ENCODE data around the gene HDHD5. TPM values are rescaled to one million over a fixed set of nuclear protein-coding genes. Genes with fewer than 3 reads are reported as not detected.

The HDHD5 gene
- total and polyA plus RNA-seq, 10 of the 15 experiments (the other 5 are each of a cell fraction or from before 2014, with no cell fraction given), result 1.7 to 68.0 (median 49.9) TPM

DNA sequence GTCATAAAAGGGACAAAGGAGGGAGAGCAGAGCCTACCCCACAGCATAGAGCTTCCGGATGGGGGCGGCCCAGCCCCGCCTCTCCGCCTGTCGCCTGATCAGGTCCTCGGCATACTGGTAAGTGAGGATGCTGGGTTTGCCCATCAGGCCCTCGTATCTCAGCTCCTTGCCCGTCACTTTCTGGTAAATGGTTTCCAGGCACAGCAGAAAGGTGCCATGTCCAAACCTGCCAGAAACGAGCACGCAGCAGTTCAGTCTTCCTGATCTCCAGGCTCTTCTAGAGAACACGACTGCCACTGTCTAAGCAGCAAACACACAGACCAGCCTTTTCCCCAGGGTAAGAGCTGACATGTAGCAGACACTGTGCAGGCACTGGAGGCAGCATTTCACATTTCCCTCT is 20.6 kb downstream of the HDHD5 start:
- H4K20me1 ChIP-seq (ENCODE audit: control insufficient read depth, insufficient read depth), result no peaks in the 10 kb centered on the region
- no peaks in the 10 kb centered on the region for H3K79me2 ChIP-seq (ENCODE audit: control insufficient read depth, insufficient read depth, low read length)
- in situ Hi-C loops (cut with MboI), result no loop called here
- ChIA-PET POLR2A (no interaction called here), RAD21 (ENCODE audit: unreplicated experiment) (no interaction called here), CTCF (no interaction called here), SMC1A (ENCODE audit: uncharacterized antibody, unreplicated experiment) (no interaction called here)
- H3K9ac ChIP-seq (ENCODE audit: control insufficient read depth, insufficient read depth, low read length), result no peak overlapping the region
- TF ChIP-seq, protein P1, sequence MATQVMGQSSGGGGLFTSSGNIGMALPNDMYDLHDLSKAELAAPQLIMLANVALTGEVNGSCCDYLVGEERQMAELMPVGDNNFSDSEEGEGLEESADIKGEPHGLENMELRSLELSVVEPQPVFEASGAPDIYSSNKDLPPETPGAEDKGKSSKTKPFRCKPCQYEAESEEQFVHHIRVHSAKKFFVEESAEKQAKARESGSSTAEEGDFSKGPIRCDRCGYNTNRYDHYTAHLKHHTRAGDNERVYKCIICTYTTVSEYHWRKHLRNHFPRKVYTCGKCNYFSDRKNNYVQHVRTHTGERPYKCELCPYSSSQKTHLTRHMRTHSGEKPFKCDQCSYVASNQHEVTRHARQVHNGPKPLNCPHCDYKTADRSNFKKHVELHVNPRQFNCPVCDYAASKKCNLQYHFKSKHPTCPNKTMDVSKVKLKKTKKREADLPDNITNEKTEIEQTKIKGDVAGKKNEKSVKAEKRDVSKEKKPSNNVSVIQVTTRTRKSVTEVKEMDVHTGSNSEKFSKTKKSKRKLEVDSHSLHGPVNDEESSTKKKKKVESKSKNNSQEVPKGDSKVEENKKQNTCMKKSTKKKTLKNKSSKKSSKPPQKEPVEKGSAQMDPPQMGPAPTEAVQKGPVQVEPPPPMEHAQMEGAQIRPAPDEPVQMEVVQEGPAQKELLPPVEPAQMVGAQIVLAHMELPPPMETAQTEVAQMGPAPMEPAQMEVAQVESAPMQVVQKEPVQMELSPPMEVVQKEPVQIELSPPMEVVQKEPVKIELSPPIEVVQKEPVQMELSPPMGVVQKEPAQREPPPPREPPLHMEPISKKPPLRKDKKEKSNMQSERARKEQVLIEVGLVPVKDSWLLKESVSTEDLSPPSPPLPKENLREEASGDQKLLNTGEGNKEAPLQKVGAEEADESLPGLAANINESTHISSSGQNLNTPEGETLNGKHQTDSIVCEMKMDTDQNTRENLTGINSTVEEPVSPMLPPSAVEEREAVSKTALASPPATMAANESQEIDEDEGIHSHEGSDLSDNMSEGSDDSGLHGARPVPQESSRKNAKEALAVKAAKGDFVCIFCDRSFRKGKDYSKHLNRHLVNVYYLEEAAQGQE (IDR thresholded peaks at IDR 0.05; ENCODE audit: low read depth, low read length), result no peak
- no peak for TF ChIP-seq JUNB (IDR thresholded peaks at IDR 0.05)
- no peak for TF ChIP-seq ZNF217 (IDR thresholded peaks at IDR 0.05)
- TF ChIP-seq ZNF622 (IDR thresholded peaks at IDR 0.05), result no peak
- TF ChIP-seq NBN (IDR thresholded peaks at IDR 0.05), result no peak
- TF ChIP-seq, protein P2, sequence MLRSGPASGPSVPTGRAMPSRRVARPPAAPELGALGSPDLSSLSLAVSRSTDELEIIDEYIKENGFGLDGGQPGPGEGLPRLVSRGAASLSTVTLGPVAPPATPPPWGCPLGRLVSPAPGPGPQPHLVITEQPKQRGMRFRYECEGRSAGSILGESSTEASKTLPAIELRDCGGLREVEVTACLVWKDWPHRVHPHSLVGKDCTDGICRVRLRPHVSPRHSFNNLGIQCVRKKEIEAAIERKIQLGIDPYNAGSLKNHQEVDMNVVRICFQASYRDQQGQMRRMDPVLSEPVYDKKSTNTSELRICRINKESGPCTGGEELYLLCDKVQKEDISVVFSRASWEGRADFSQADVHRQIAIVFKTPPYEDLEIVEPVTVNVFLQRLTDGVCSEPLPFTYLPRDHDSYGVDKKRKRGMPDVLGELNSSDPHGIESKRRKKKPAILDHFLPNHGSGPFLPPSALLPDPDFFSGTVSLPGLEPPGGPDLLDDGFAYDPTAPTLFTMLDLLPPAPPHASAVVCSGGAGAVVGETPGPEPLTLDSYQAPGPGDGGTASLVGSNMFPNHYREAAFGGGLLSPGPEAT (IDR thresholded peaks at IDR 0.05; ENCODE audit: low read depth), result no peak
- TF ChIP-seq, protein P3, sequence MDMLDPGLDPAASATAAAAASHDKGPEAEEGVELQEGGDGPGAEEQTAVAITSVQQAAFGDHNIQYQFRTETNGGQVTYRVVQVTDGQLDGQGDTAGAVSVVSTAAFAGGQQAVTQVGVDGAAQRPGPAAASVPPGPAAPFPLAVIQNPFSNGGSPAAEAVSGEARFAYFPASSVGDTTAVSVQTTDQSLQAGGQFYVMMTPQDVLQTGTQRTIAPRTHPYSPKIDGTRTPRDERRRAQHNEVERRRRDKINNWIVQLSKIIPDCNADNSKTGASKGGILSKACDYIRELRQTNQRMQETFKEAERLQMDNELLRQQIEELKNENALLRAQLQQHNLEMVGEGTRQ (IDR thresholded peaks at IDR 0.05; ENCODE audit: borderline replicate concordance, low read depth, low read length), result no peak
- no peak for TF ChIP-seq ETV6 (conservative IDR thresholded peaks at IDR 0.05 in 1 of 2, IDR thresholded peaks at IDR 0.05 in 1 of 2; ENCODE audit: borderline replicate concordance in 1 of 2, low read depth in 1 of 2)
- no peak for TF ChIP-seq CBFB (IDR thresholded peaks at IDR 0.05; ENCODE audit: low read depth)
- TF ChIP-seq, protein P4, sequence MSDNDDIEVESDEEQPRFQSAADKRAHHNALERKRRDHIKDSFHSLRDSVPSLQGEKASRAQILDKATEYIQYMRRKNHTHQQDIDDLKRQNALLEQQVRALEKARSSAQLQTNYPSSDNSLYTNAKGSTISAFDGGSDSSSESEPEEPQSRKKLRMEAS (IDR thresholded peaks at IDR 0.05; ENCODE audit: low read depth, low read length), result no peak
- TF ChIP-seq, protein P5, sequence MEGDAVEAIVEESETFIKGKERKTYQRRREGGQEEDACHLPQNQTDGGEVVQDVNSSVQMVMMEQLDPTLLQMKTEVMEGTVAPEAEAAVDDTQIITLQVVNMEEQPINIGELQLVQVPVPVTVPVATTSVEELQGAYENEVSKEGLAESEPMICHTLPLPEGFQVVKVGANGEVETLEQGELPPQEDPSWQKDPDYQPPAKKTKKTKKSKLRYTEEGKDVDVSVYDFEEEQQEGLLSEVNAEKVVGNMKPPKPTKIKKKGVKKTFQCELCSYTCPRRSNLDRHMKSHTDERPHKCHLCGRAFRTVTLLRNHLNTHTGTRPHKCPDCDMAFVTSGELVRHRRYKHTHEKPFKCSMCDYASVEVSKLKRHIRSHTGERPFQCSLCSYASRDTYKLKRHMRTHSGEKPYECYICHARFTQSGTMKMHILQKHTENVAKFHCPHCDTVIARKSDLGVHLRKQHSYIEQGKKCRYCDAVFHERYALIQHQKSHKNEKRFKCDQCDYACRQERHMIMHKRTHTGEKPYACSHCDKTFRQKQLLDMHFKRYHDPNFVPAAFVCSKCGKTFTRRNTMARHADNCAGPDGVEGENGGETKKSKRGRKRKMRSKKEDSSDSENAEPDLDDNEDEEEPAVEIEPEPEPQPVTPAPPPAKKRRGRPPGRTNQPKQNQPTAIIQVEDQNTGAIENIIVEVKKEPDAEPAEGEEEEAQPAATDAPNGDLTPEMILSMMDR (IDR thresholded peaks at IDR 0.05 in 2 of 3, conservative IDR thresholded peaks at IDR 0.05 in 1 of 3; ENCODE audit: control insufficient read depth in 2 of 3, extremely low read depth in 1 of 3, insufficient read depth in 1 of 3, low read depth in 3 of 3, low read length in 3 of 3), result no peak
- TF ChIP-seq JUND (IDR thresholded peaks at IDR 0.05; ENCODE audit: low read depth, low read length), result no peak
- TF ChIP-seq STAT1 (conservative IDR thresholded peaks at IDR 0.05), result no peak
- no peaks in the 10 kb centered on the region for H3K4me1 ChIP-seq (ENCODE audit: control insufficient read depth, insufficient read depth, low read length)
- H3K36me3 ChIP-seq (ENCODE audit: control insufficient read depth in 2 of 2, insufficient read depth in 2 of 2, low read length in 1 of 2), result peaks cover 0 to 25% of the 10 kb centered on the region in 2 experiments; a peak in 3 of 4 replicates
- no peaks in the 10 kb centered on the region for H3K9me3 ChIP-seq (replicated peaks; ENCODE audit: control insufficient read depth, insufficient read depth, low read length)
- H3K27me3 ChIP-seq (replicated peaks in 1 of 2; ENCODE audit: control insufficient read depth in 2 of 2, insufficient read depth in 2 of 2, low read length in 1 of 2), result no peaks in the 10 kb centered on the region
- no peak overlapping the region for H3K27ac ChIP-seq (ENCODE audit: control insufficient read depth, insufficient read depth)
- no TSS peak for BruUV-seq (replicated peaks)
- no peak for ATAC-seq
- no peak overlapping the region for H3K4me3 ChIP-seq
- no peak for FAIRE-seq
- no peak overlapping the region for H3K4me2 ChIP-seq (ENCODE audit: control insufficient read depth, insufficient read depth)
- intact Hi-C loops (cut with micrococcal nuclease; ENCODE audit: unreplicated experiment), result no loop called here
- H2AFZ ChIP-seq (ENCODE audit: control insufficient read depth, low read depth, low read length), result no peak overlapping the region
- 96% methylated on average over 11 of the region's 11 CpGs for WGBS (ENCODE audit: insufficient coverage, insufficient replicate concordance, low lambda C conversion rate, missing lambda C conversion rate)
- no peak for DNase-seq (ENCODE audit: low read depth, low spot score)
